ENCODE results near the gene SYTL3.

Gene SYTL3

DNA sequence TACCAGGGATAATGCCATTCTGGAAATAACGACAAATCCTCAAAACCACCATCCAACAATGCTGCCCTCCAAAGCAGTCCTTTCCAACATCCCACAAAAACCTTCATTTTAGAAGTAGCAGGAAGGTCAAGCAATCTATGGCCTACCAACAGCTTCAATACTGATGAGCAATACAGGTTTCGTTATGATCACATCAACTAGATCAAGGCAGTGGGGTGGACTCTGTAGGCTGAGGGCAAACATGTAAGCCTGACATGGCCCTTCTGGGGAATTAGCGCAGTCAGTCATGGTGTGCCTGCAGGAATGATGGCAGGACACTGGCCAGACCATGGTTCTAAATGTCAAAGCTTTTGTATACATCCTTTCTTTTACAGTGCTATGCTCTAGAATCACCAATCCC lies 127.7 kb downstream of the SYTL3 start:
- no peaks in the 10 kb centered on the region for H3K4me1 ChIP-seq (ENCODE audit: control insufficient read depth, low read length)
- peaks cover 75% of the 10 kb centered on the region for H3K79me2 ChIP-seq (ENCODE audit: control insufficient read depth, low read length)
- no peak overlapping the region for H3K4me2 ChIP-seq (ENCODE audit: low read length)
- TF ChIP-seq EZH2phosphoT487 (IDR thresholded peaks at IDR 0.05; ENCODE audit: borderline replicate concordance, low read length): no peak
- TF ChIP-seq, protein P1, sequence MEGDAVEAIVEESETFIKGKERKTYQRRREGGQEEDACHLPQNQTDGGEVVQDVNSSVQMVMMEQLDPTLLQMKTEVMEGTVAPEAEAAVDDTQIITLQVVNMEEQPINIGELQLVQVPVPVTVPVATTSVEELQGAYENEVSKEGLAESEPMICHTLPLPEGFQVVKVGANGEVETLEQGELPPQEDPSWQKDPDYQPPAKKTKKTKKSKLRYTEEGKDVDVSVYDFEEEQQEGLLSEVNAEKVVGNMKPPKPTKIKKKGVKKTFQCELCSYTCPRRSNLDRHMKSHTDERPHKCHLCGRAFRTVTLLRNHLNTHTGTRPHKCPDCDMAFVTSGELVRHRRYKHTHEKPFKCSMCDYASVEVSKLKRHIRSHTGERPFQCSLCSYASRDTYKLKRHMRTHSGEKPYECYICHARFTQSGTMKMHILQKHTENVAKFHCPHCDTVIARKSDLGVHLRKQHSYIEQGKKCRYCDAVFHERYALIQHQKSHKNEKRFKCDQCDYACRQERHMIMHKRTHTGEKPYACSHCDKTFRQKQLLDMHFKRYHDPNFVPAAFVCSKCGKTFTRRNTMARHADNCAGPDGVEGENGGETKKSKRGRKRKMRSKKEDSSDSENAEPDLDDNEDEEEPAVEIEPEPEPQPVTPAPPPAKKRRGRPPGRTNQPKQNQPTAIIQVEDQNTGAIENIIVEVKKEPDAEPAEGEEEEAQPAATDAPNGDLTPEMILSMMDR (IDR thresholded peaks at IDR 0.05; ENCODE audit: low read depth, low read length, poor library complexity, severe bottlenecking): no peak
- peaks cover 98% of the 10 kb centered on the region for H3K36me3 ChIP-seq (ENCODE audit: control insufficient read depth, low read length)
- no peaks in the 10 kb centered on the region for H3K9me3 ChIP-seq (ENCODE audit: control insufficient read depth, insufficient read depth, low read length)
- H3K9me2 ChIP-seq (replicated peaks; ENCODE audit: control insufficient read depth, low read length): no peaks in the 10 kb centered on the region
- H3K4me3 ChIP-seq (ENCODE audit: low read length): no peak overlapping the region
- no peaks in the 10 kb centered on the region for H3K27me3 ChIP-seq (ENCODE audit: control insufficient read depth, low read length)
- peaks cover 53% of the 10 kb centered on the region for H3F3A ChIP-seq (ENCODE audit: control insufficient read depth, insufficient read depth)
- H3K27ac ChIP-seq (ENCODE audit: low read depth, low read length): no peak overlapping the region
- H4K20me1 ChIP-seq (ENCODE audit: control insufficient read depth, insufficient read depth, low read depth, low read length): peaks cover 58% of the 10 kb centered on the region

DNA sequence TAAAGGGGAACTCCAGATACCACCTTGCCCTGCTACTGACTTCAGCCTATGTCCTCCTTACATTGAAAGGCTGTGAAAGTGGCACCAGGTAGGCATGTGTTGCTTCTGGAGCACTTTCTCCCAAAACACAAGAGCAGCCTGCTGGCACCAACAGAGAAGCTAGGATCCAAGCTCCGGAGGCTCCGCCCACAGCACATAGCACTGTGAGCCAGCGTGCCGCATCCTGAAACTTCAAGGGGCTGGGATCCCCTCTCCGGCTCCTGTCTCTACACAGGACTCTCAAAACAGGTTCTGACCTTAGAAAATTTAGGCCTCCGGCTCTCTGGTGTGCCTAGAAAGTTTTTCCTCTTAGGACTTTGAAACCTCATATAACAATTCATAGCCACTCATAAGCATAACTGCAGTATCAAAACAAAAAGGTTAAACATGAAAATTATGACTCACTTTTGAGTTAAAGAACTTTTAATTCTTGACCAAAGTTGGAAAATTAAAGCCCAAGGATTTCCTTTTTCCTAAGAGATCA lies 128.2 kb downstream of the SYTL3 start:
- H3K27ac ChIP-seq (ENCODE audit: low read depth, low read length): no peak overlapping the region
- H3K4me1 ChIP-seq (ENCODE audit: control insufficient read depth, low read length): no peaks in the 10 kb centered on the region
- H3K9me3 ChIP-seq (ENCODE audit: control insufficient read depth, insufficient read depth, low read length): no peaks in the 10 kb centered on the region
- peaks cover 51% of the 10 kb centered on the region for H3F3A ChIP-seq (ENCODE audit: control insufficient read depth, insufficient read depth)
- H3K4me2 ChIP-seq (ENCODE audit: low read length): no peak overlapping the region
- TF ChIP-seq, protein P1 (IDR thresholded peaks at IDR 0.05; ENCODE audit: low read depth, low read length, poor library complexity, severe bottlenecking): no peak
- TF ChIP-seq EZH2phosphoT487 (IDR thresholded peaks at IDR 0.05; ENCODE audit: borderline replicate concordance, low read length): no peak
- no peak overlapping the region for H3K4me3 ChIP-seq (ENCODE audit: low read length)
- H3K36me3 ChIP-seq (ENCODE audit: control insufficient read depth, low read length): peaks cover 98% of the 10 kb centered on the region
- H3K79me2 ChIP-seq (ENCODE audit: control insufficient read depth, low read length): peaks cover 80% of the 10 kb centered on the region
- no peaks in the 10 kb centered on the region for H3K9me2 ChIP-seq (replicated peaks; ENCODE audit: control insufficient read depth, low read length)
- H4K20me1 ChIP-seq (ENCODE audit: control insufficient read depth, insufficient read depth, low read depth, low read length): peaks cover 57% of the 10 kb centered on the region
- H3K27me3 ChIP-seq (ENCODE audit: control insufficient read depth, low read length): no peaks in the 10 kb centered on the region

DNA sequence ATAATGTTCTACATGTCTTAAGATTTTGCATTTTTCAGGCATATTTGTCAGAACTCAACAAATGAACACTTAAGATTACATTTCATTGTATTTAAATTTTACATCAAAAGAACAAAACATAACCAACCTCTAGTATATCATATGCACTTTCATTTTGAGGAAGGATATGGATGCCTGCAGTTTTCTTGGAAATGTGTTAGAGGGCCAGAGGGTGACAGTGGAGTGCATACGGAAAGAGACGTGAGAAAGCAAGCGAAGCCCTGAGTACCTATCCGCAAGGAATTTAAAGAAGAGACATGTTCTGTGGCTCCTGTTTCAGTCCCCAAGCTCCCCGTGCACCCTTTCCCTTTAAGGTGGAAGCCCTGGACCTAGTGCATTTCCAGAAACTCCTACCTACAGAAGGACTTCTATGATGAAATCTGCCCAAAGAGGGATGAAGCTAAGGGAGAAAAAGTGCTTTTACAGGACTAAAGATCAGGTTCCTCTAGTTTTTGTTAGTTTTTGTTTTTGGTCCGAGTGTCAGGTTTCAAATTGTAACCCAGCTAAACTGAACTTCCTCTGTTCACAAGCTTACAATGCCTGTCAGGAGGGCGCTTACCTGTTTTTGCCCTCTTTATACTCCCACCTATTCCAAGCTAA lies 130.5 kb downstream of the SYTL3 start:
- H3K9me3 ChIP-seq (ENCODE audit: control insufficient read depth, insufficient read depth, low read length): no peaks in the 10 kb centered on the region
- peaks cover 63% of the 10 kb centered on the region for H4K20me1 ChIP-seq (ENCODE audit: control insufficient read depth, insufficient read depth, low read depth, low read length)
- peaks cover 44% of the 10 kb centered on the region for H3F3A ChIP-seq (ENCODE audit: control insufficient read depth, insufficient read depth)
- peaks cover 94% of the 10 kb centered on the region for H3K79me2 ChIP-seq (ENCODE audit: control insufficient read depth, low read length)
- peaks cover 98% of the 10 kb centered on the region for H3K36me3 ChIP-seq (ENCODE audit: control insufficient read depth, low read length)
- TF ChIP-seq, protein P1 (IDR thresholded peaks at IDR 0.05; ENCODE audit: low read depth, low read length, poor library complexity, severe bottlenecking): no peak
- TF ChIP-seq EZH2phosphoT487 (IDR thresholded peaks at IDR 0.05; ENCODE audit: borderline replicate concordance, low read length): no peak
- no peaks in the 10 kb centered on the region for H3K27me3 ChIP-seq (ENCODE audit: control insufficient read depth, low read length)
- H3K4me2 ChIP-seq (ENCODE audit: low read length): no peak overlapping the region
- H3K4me1 ChIP-seq (ENCODE audit: control insufficient read depth, low read length): no peaks in the 10 kb centered on the region
- H3K4me3 ChIP-seq (ENCODE audit: low read length): no peak overlapping the region
- H3K27ac ChIP-seq (ENCODE audit: low read depth, low read length): no peak overlapping the region
- H3K9me2 ChIP-seq (replicated peaks; ENCODE audit: control insufficient read depth, low read length): no peaks in the 10 kb centered on the region

Data from DOHH2 (cell line).